Naive thymus-derived CD4-positive, alpha-beta T cell (primary cell): ENCODE measurements around the gene SCN9A. TPM values are rescaled to one million over a fixed set of nuclear protein-coding genes. Genes with fewer than 3 reads are reported as not detected.
"Not testable (repeated sequence)": the region's sequence is repeated elsewhere in the genome, so short reads cannot be mapped to it uniquely, and the experiment has no call there.

Experiments
- ATAC-seq: fragments of 150-1000 bp; cut with Tn5 transposase; 2 replicates; pipeline ENCODE4 v1.10.0; 2021; ENCODE audit warnings: mild to moderate bottlenecking, moderate library complexity
- CTCF ChIA-PET: fragments of 350-600 bp; sonication (Branson Sonifier 250); formaldehyde crosslinking; loops from one replicate; lab custom pipeline; 2021; ENCODE audit warnings: antibody characterized with exemption; lab: Charles Lee
- POLR2A ChIA-PET: fragments of 350-600 bp; sonication (Branson Sonifier 250); formaldehyde crosslinking; loops from one replicate; lab custom pipeline; 2021; ENCODE audit warnings: antibody characterized with exemption, inconsistent platforms; lab: Charles Lee
- DNase-seq, 9 donors: peaks; one replicate each; pipeline versions ENCODE4 v3.0.0 to v3.0.0-alpha.2; 2020 to 2022; ENCODE audit warnings: mixed read lengths in 1 of 9
- H3K27ac ChIP-seq: one replicate; pipeline ENCODE4 v1.7.0; 2013; ENCODE audit warnings: mild to moderate bottlenecking, low read depth, low read length, moderate library complexity
- H3K27me3 ChIP-seq, 2 donors: one replicate each; pipeline ENCODE4 v1.7.0; 2013; ENCODE audit warnings: low read length in 2 of 2, mild to moderate bottlenecking in 2 of 2, moderate library complexity in 2 of 2; ENCODE audit not compliant: control insufficient read depth in 2 of 2, insufficient read depth in 2 of 2
- H3K36me3 ChIP-seq, 3 experiments: 1 replicate in 2 of 3; 2 replicates in 1 of 3; pipeline ENCODE4 v1.7.0; 2013; ENCODE audit warnings: low read length in 3 of 3, mild to moderate bottlenecking in 3 of 3, moderate library complexity in 1 of 3; ENCODE audit not compliant: insufficient read depth in 3 of 3, control insufficient read depth in 2 of 3
- H3K4me1 ChIP-seq, 2 donors: one replicate each; pipeline ENCODE4 v1.7.0; 2013; ENCODE audit warnings: low read length in 2 of 2, mild to moderate bottlenecking in 2 of 2, moderate library complexity in 1 of 2; ENCODE audit not compliant: control insufficient read depth in 2 of 2, insufficient read depth in 2 of 2
- H3K4me3 ChIP-seq: 2 replicates; pipeline ENCODE4 v1.7.0; 2013; ENCODE audit warnings: mild to moderate bottlenecking, low read length
- H3K9me3 ChIP-seq, 3 experiments: 1 replicate in 2 of 3; 2 replicates in 1 of 3; pipeline ENCODE4 v1.7.0; 2013; ENCODE audit warnings: low read length in 3 of 3; ENCODE audit not compliant: control insufficient read depth in 2 of 3
- H3K27ac Mint-ChIP-seq, 9 donors: one replicate each; pipeline ENCODE4 v1.8.0; 2020 to 2022; ENCODE audit warnings: mixed read lengths in 9 of 9, mild to moderate bottlenecking in 8 of 9, moderate library complexity in 5 of 9, inconsistent platforms in 2 of 9
- H3K27me3 Mint-ChIP-seq, 5 donors: one replicate each; pipeline ENCODE4 v1.8.0; 2021 to 2022; ENCODE audit warnings: mixed read lengths in 5 of 5, mild to moderate bottlenecking in 1 of 5
- H3K36me3 Mint-ChIP-seq, 5 donors: one replicate each; pipeline ENCODE4 v1.8.0; 2020 to 2022; ENCODE audit warnings: mixed read lengths in 5 of 5, mild to moderate bottlenecking in 3 of 5, inconsistent platforms in 1 of 5
- H3K4me1 Mint-ChIP-seq, 7 donors: one replicate each; pipeline ENCODE4 v1.8.0; 2020 to 2022; ENCODE audit warnings: mixed read lengths in 7 of 7, mild to moderate bottlenecking in 3 of 7, inconsistent platforms in 1 of 7
- H3K4me3 Mint-ChIP-seq, 10 donors: one replicate each; pipeline ENCODE4 v1.8.0; 2020 to 2022; ENCODE audit warnings: mild to moderate bottlenecking in 10 of 10, mixed read lengths in 10 of 10, moderate library complexity in 6 of 10, inconsistent platforms in 2 of 10
- H3K9me3 Mint-ChIP-seq, 11 donors: one replicate each; pipeline ENCODE4 v1.8.0; 2020 to 2022; ENCODE audit warnings: mixed read lengths in 11 of 11, mild to moderate bottlenecking in 4 of 11, inconsistent platforms in 1 of 11, moderate library complexity in 1 of 11
- intact Hi-C, 2 donors: fragments of 100-400 bp; cut with micrococcal nuclease; formaldehyde crosslinking; loops; one replicate each; pipeline ENCODE4 v1.15.1; 2023
- polyA plus RNA-seq, 2 donors: library from polyadenylated mRNA; unstranded; fragments of 300-500 nt; fragmentation: Illumina TruSeq; gene quantifications; one replicate each; pipeline ENCODE4 v1.2.3, GENCODE V29; 2021
- total RNA-seq, 6 experiments: library from RNA in 5 of 6; stranded (reverse) in 5 of 6; gene quantifications; 1 replicate in 5 of 6; 2 replicates in 1 of 6; pipeline ENCODE4 v1.2.3 and lab custom pipeline; 2021 to 2026

The SCN9A gene
- total and polyA plus RNA-seq, 7 experiments from 2014 or later: 0.12 to 1.8 (median 0.40) TPM; not detected in 1

- Mint-ChIP-seq H3K4me1 (no peaks in the 10 kb centered on the region), H3K9me3 (peaks cover 0 to 10% (median 0%) of the 10 kb centered on the region in 11 donors), H3K36me3 (no peaks in the 10 kb centered on the region), H3K27me3 (no peaks in the 10 kb centered on the region), H3K27ac (no peak overlapping the region), H3K4me3 (no peak overlapping the region)
- Histone ChIP-seq H3K36me3 (no peaks in the 10 kb centered on the region), H3K27ac (no peak overlapping the region), H3K9me3 (no peaks in the 10 kb centered on the region), H3K4me3 (no peak overlapping the region), H3K27me3 (no peaks in the 10 kb centered on the region), H3K4me1 (no peaks in the 10 kb centered on the region)
- ATAC-seq (no peak), DNase-seq (no peak)
- intact Hi-C loops: no loop called here
- POLR2A ChIA-PET: no interaction called here
- CTCF ChIA-PET: no interaction called here
These were observed 35.9 kb upstream of the SCN9A start for GRCh38 chr2:166411473-166412230.

- intact Hi-C loops: no loop called here
- Mint-ChIP-seq H3K27me3 (no peaks in the 10 kb centered on the region), H3K4me3 (no peak overlapping the region), H3K4me1 (no peaks in the 10 kb centered on the region), H3K36me3 (no peaks in the 10 kb centered on the region), H3K27ac (no peak overlapping the region), H3K9me3 (peaks cover 0 to 10% (median 0%) of the 10 kb centered on the region in 11 donors)
- no peaks in the 10 kb centered on the region for H3K4me1 ChIP-seq
- H3K27ac ChIP-seq: no peak overlapping the region
- no peak for ATAC-seq
- no peaks in the 10 kb centered on the region for H3K36me3 ChIP-seq
- DNase-seq: no peak
- no peak overlapping the region for H3K4me3 ChIP-seq
- no peaks in the 10 kb centered on the region for H3K27me3 ChIP-seq
- ChIA-PET POLR2A (no interaction called here), CTCF (no interaction called here)
- H3K9me3 ChIP-seq: no peaks in the 10 kb centered on the region
These were observed 35.2 kb upstream of the SCN9A start for GRCh38 chr2:166410828-166411472.

GRCh38 chr2:166407746-166408145, 32.0 kb upstream of the SCN9A start:
- H3K4me3 Mint-ChIP-seq, H3K9me3 ChIP-seq, H3K27me3 ChIP-seq, H3K4me3 ChIP-seq, ATAC-seq, CTCF ChIA-PET, H3K36me3 ChIP-seq, H3K27me3 Mint-ChIP-seq, H3K36me3 Mint-ChIP-seq, H3K27ac Mint-ChIP-seq, POLR2A ChIA-PET, DNase-seq, H3K4me1 ChIP-seq, H3K27ac ChIP-seq, intact Hi-C loops, H3K4me1 Mint-ChIP-seq: not testable (repeated sequence)
- H3K9me3 Mint-ChIP-seq: peaks cover 0 to 10% (median 0%) of the 10 kb centered on the region in 11 donors

GRCh38 chr2:166406374-166406773, 30.6 kb upstream of the SCN9A start:
- Histone ChIP-seq H3K27ac (no peak overlapping the region), H3K4me3 (no peak overlapping the region), H3K36me3 (no peaks in the 10 kb centered on the region), H3K4me1 (no peaks in the 10 kb centered on the region), H3K9me3 (no peaks in the 10 kb centered on the region), H3K27me3 (no peaks in the 10 kb centered on the region)
- H3K27ac Mint-ChIP-seq: no peak overlapping the region
- intact Hi-C loops: no loop called here
- H3K27me3 Mint-ChIP-seq: no peaks in the 10 kb centered on the region
- no peak for DNase-seq
- POLR2A ChIA-PET: no interaction called here
- no peak overlapping the region for H3K4me3 Mint-ChIP-seq
- peaks cover 0 to 10% (median 0%) of the 10 kb centered on the region in 11 donors for H3K9me3 Mint-ChIP-seq
- CTCF ChIA-PET: no interaction called here
- ATAC-seq: no peak
- H3K4me1 Mint-ChIP-seq: no peaks in the 10 kb centered on the region
- no peaks in the 10 kb centered on the region for H3K36me3 Mint-ChIP-seq

DNA sequence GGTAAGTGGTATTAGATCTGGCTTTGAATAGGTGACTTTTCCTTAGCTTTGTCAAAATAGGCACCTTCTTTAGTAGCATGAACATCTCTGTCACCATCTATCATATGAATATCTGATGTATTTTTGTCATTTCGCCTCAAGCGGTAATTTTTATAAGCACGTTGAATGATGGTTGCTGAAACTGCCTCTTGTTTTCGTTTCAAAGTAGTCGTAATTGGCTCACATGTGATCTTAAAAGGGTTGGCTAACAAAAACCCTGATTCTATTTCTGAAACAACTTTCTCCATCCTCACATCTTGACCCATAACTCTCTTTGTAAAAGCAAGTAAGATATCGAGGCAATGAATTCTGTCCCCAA, 29.8 kb upstream of the SCN9A start:
- H3K9me3 ChIP-seq: no peaks in the 10 kb centered on the region
- intact Hi-C loops: no loop called here
- ChIA-PET POLR2A (no interaction called here), CTCF (no interaction called here)
- H3K4me3 ChIP-seq: no peak overlapping the region
- Mint-ChIP-seq H3K27ac (no peak overlapping the region), H3K27me3 (no peaks in the 10 kb centered on the region), H3K9me3 (peaks cover 0 to 10% (median 0%) of the 10 kb centered on the region in 11 donors), H3K36me3 (no peaks in the 10 kb centered on the region), H3K4me1 (no peaks in the 10 kb centered on the region), H3K4me3 (no peak overlapping the region)
- no peaks in the 10 kb centered on the region for H3K27me3 ChIP-seq
- no peak for ATAC-seq
- H3K4me1 ChIP-seq: no peaks in the 10 kb centered on the region
- no peak overlapping the region for H3K27ac ChIP-seq
- DNase-seq: no peak
- H3K36me3 ChIP-seq: no peaks in the 10 kb centered on the region

DNA sequence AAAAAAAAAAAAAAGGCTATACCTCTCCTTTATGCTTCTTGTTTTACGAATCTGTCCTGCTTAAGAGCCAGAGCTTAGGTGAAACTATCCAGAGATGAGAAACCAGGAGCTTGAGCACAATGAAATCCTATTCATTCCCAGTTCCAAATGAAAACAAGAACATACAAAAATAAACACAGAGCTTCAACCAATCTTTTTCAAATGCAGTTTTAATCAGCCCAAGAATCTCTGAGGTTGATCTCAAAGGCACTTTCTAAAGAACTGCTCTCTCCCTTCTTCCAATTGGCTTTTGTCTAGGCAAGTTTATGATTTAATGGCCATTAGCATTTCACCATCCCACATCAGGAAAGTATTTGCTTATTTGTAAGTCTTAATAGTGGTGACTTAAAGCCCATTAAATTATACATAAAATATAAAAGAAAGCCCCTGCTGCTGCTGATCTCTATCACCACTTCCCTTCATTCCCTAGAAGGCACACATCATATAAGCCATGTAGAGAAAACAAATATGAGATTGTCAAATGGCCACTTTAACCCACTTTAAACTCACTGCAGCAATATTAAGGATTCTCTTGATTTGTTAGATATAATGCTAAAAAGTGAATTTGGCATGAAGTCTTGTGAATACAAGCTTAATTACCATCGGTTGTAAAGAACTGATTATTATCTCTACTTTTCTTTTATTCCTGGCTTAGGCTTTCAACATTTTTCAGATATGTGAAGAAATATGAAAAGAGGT, 29.3 kb upstream of the SCN9A start:
- no peaks in the 10 kb centered on the region for H3K9me3 ChIP-seq
- POLR2A ChIA-PET: no interaction called here
- Mint-ChIP-seq H3K9me3 (peaks cover 0 to 10% (median 0%) of the 10 kb centered on the region in 11 donors), H3K27ac (no peak overlapping the region), H3K4me1 (no peaks in the 10 kb centered on the region), H3K27me3 (no peaks in the 10 kb centered on the region), H3K36me3 (no peaks in the 10 kb centered on the region), H3K4me3 (no peak overlapping the region)
- H3K4me3 ChIP-seq: no peak overlapping the region
- H3K4me1 ChIP-seq: no peaks in the 10 kb centered on the region
- ATAC-seq (no peak), DNase-seq (no peak)
- CTCF ChIA-PET: no interaction called here
- intact Hi-C loops: no loop called here
- no peaks in the 10 kb centered on the region for H3K27me3 ChIP-seq
- H3K27ac ChIP-seq: no peak overlapping the region
- no peaks in the 10 kb centered on the region for H3K36me3 ChIP-seq
